Measurements from ENCODE around the gene FAM13A. TPM values are rescaled to one million over a fixed set of nuclear protein-coding genes. Genes with fewer than 3 reads are reported as not detected.
A peak's percentile ranks its signal among the peaks of the same experiment; 100 is the strongest.

The FAM13A gene
- total RNA-seq, 1 experiment from 2014 or later: 60.3 TPM

- H3K4me3 ChIP-seq: no peak overlapping the region
- H3K27ac ChIP-seq: no peak overlapping the region
- no peaks in the 10 kb centered on the region for H3K9me3 ChIP-seq (replicated peaks)
- H3K27me3 ChIP-seq: no peaks in the 10 kb centered on the region
- no peak for DNase-seq
- H3K4me1 ChIP-seq: no peaks in the 10 kb centered on the region
- H3K36me3 ChIP-seq: peaks cover 5% of the 10 kb centered on the region
Measured at GRCh38 chr4:88792268-88792781, 264.7 kb downstream of the FAM13A start.

GRCh38 chr4:88791274-88791673, 265.7 kb downstream of the FAM13A start:
- H3K9me3 ChIP-seq (replicated peaks): no peaks in the 10 kb centered on the region
- H3K27me3 ChIP-seq: no peaks in the 10 kb centered on the region
- peak in 1 of 2 experiments; percentile 38 for DNase-seq
- H3K4me3 ChIP-seq: no peak overlapping the region
- peaks cover 15% of the 10 kb centered on the region for H3K36me3 ChIP-seq
- no peak overlapping the region for H3K27ac ChIP-seq
- H3K4me1 ChIP-seq: no peaks in the 10 kb centered on the region

- Histone ChIP-seq H3K4me3 (no peak overlapping the region), H3K27me3 (no peaks in the 10 kb centered on the region), H3K36me3 (peaks cover 30% of the 10 kb centered on the region), H3K4me1 (no peaks in the 10 kb centered on the region), H3K27ac (no peak overlapping the region), H3K9me3 (replicated peaks) (no peaks in the 10 kb centered on the region)
- no peak for DNase-seq
Measured at GRCh38 chr4:88788895-88789294, 268.1 kb downstream of the FAM13A start.

GRCh38 chr4:88788424-88788823, 268.6 kb downstream of the FAM13A start:
- Histone ChIP-seq H3K27ac (no peak overlapping the region), H3K36me3 (peaks cover 31% of the 10 kb centered on the region), H3K27me3 (no peaks in the 10 kb centered on the region), H3K4me1 (no peaks in the 10 kb centered on the region), H3K9me3 (replicated peaks) (no peaks in the 10 kb centered on the region), H3K4me3 (no peak overlapping the region)
- no peak for DNase-seq

- DNase-seq: no peak
- H3K4me3 ChIP-seq: no peak overlapping the region
- H3K27me3 ChIP-seq: no peaks in the 10 kb centered on the region
- H3K4me1 ChIP-seq: no peaks in the 10 kb centered on the region
- no peak overlapping the region for H3K27ac ChIP-seq
- H3K36me3 ChIP-seq: peaks cover 32% of the 10 kb centered on the region
- H3K9me3 ChIP-seq (replicated peaks): no peaks in the 10 kb centered on the region
Measured at GRCh38 chr4:88786011-88786410, 271.0 kb downstream of the FAM13A start.

- peaks cover 27% of the 10 kb centered on the region for H3K36me3 ChIP-seq
- DNase-seq: no peak
- H3K4me3 ChIP-seq: no peak overlapping the region
- H3K27me3 ChIP-seq: no peaks in the 10 kb centered on the region
- H3K27ac ChIP-seq: peak overlapping the region; percentile 66; the same call in 1 of the 2 replicates
- no peaks in the 10 kb centered on the region for H3K9me3 ChIP-seq (replicated peaks)
- peaks cover 18% of the 10 kb centered on the region for H3K4me1 ChIP-seq
Measured at GRCh38 chr4:88780389-88780788, 276.6 kb downstream of the FAM13A start.

GRCh38 chr4:88779431-88779830, 277.6 kb downstream of the FAM13A start:
- H3K36me3 ChIP-seq: peaks cover 23% of the 10 kb centered on the region; the same call in 1 of the 2 replicates
- no peaks in the 10 kb centered on the region for H3K9me3 ChIP-seq (replicated peaks)
- DNase-seq: peak; percentile 45 to 62
- H3K27ac ChIP-seq: peak overlapping the region; percentile 66
- H3K27me3 ChIP-seq: no peaks in the 10 kb centered on the region
- peaks cover 18% of the 10 kb centered on the region for H3K4me1 ChIP-seq
- H3K4me3 ChIP-seq: no peak overlapping the region

GRCh38 chr4:88775529-88775928, 281.5 kb downstream of the FAM13A start:
- peaks cover 29% of the 10 kb centered on the region for H3K36me3 ChIP-seq
- no peak overlapping the region for H3K4me3 ChIP-seq
- no peak overlapping the region for H3K27ac ChIP-seq
- DNase-seq: no peak
- H3K4me1 ChIP-seq: peaks cover 16% of the 10 kb centered on the region
- no peaks in the 10 kb centered on the region for H3K9me3 ChIP-seq (replicated peaks)
- no peaks in the 10 kb centered on the region for H3K27me3 ChIP-seq

- no peak for DNase-seq
- H3K27ac ChIP-seq: no peak overlapping the region
- H3K9me3 ChIP-seq (replicated peaks): no peaks in the 10 kb centered on the region
- H3K4me3 ChIP-seq: no peak overlapping the region
- peaks cover 26% of the 10 kb centered on the region for H3K36me3 ChIP-seq
- no peaks in the 10 kb centered on the region for H3K27me3 ChIP-seq
- H3K4me1 ChIP-seq: peaks cover 11% of the 10 kb centered on the region
Measured at GRCh38 chr4:88775026-88775425, 282.0 kb downstream of the FAM13A start.

- Histone ChIP-seq H3K27me3 (no peaks in the 10 kb centered on the region), H3K4me1 (no peaks in the 10 kb centered on the region), H3K4me3 (no peak overlapping the region), H3K9me3 (replicated peaks) (no peaks in the 10 kb centered on the region), H3K36me3 (peaks cover 29% of the 10 kb centered on the region), H3K27ac (no peak overlapping the region)
- DNase-seq: no peak
Measured at GRCh38 chr4:88771883-88772450, 285.0 kb downstream of the FAM13A start.

GRCh38 chr4:88765729-88766128, 291.3 kb downstream of the FAM13A start:
- Histone ChIP-seq H3K9me3 (replicated peaks) (no peaks in the 10 kb centered on the region), H3K27ac (no peak overlapping the region)
- peak in 1 of 2 experiments; percentile 22 for DNase-seq

GRCh38 chr4:88763075-88763474, 293.9 kb downstream of the FAM13A start:
- Histone ChIP-seq H3K27me3 (no peaks in the 10 kb centered on the region), H3K4me3 (no peak overlapping the region), H3K9me3 (replicated peaks) (no peaks in the 10 kb centered on the region), H3K36me3 (peaks cover 10% of the 10 kb centered on the region), H3K4me1 (peaks cover 4% of the 10 kb centered on the region), H3K27ac (no peak overlapping the region)
- DNase-seq: no peak

More at GRCh38 chr4:88765729-88766128, 291.3 kb downstream of the FAM13A start:
- Histone ChIP-seq H3K4me1 (peaks cover 4% of the 10 kb centered on the region), H3K27me3 (no peaks in the 10 kb centered on the region), H3K4me3 (no peak overlapping the region), H3K36me3 (peaks cover 16% of the 10 kb centered on the region)

- Histone ChIP-seq H3K27ac (no peak overlapping the region), H3K9me3 (replicated peaks) (no peaks in the 10 kb centered on the region), H3K4me3 (no peak overlapping the region), H3K4me1 (peaks cover 4% of the 10 kb centered on the region), H3K36me3 (peaks cover 4% of the 10 kb centered on the region), H3K27me3 (no peaks in the 10 kb centered on the region)
- DNase-seq: no peak
Measured at GRCh38 chr4:88761861-88762523, 295.0 kb downstream of the FAM13A start.

- Histone ChIP-seq H3K9me3 (replicated peaks) (no peaks in the 10 kb centered on the region), H3K36me3 (no peaks in the 10 kb centered on the region; the same call in 1 of the 2 replicates), H3K27ac (no peak overlapping the region), H3K4me3 (no peak overlapping the region), H3K27me3 (no peaks in the 10 kb centered on the region), H3K4me1 (peaks cover 4% of the 10 kb centered on the region)
- no peak for DNase-seq
Measured at GRCh38 chr4:88761342-88761741, 295.6 kb downstream of the FAM13A start.

- Histone ChIP-seq H3K4me3 (no peak overlapping the region), H3K36me3 (no peaks in the 10 kb centered on the region; the same call in 1 of the 2 replicates), H3K9me3 (replicated peaks) (no peaks in the 10 kb centered on the region), H3K27me3 (no peaks in the 10 kb centered on the region), H3K27ac (no peak overlapping the region), H3K4me1 (peaks cover 4% of the 10 kb centered on the region)
- DNase-seq: no peak
Measured at GRCh38 chr4:88759895-88760290, 297.1 kb downstream of the FAM13A start.
